ENCODE data around the gene SORCS2. TPM values are rescaled to one million over a fixed set of nuclear protein-coding genes. Genes with fewer than 3 reads are reported as not detected.

SORCS2 gene
- total RNA-seq, 2 donors from 2014 or later = 1.5 to 1.7 TPM

- Histone ChIP-seq H3K36me3 (no peaks in the 10 kb centered on the region), H3K4me1 (no peaks in the 10 kb centered on the region), H3K27me3 (no peaks in the 10 kb centered on the region), H3K4me3 (no peak overlapping the region), H3K27ac (no peak overlapping the region), H3K9me3 (peaks cover 0 to 22% of the 10 kb centered on the region in 2 donors)
- no peak for DNase-seq (ENCODE audit: low spot score)
- TF ChIP-seq, protein P1, sequence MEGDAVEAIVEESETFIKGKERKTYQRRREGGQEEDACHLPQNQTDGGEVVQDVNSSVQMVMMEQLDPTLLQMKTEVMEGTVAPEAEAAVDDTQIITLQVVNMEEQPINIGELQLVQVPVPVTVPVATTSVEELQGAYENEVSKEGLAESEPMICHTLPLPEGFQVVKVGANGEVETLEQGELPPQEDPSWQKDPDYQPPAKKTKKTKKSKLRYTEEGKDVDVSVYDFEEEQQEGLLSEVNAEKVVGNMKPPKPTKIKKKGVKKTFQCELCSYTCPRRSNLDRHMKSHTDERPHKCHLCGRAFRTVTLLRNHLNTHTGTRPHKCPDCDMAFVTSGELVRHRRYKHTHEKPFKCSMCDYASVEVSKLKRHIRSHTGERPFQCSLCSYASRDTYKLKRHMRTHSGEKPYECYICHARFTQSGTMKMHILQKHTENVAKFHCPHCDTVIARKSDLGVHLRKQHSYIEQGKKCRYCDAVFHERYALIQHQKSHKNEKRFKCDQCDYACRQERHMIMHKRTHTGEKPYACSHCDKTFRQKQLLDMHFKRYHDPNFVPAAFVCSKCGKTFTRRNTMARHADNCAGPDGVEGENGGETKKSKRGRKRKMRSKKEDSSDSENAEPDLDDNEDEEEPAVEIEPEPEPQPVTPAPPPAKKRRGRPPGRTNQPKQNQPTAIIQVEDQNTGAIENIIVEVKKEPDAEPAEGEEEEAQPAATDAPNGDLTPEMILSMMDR (IDR thresholded peaks at IDR 0.05) = no peak
Observed at GRCh38 chr4:7554905-7555304, 362.6 kb downstream of the SORCS2 start.

DNA sequence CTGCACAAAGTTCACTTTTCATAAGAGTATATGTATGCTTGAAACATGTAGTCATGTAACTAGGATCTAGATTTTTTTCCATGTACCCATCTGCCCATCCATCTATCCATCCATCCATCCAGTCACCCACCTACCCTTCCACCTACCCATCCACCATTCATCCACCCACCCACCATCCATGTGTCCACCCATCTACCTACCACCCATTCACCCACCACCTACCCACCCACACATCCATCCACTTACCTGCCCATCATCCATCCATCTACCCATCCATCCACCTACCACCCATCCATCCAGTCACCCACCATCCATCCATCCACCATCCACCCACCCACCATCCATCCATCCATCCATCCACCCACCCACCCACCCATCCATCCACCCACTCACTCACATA lies 364.2 kb downstream of the SORCS2 start:
- no peak overlapping the region for H3K27ac ChIP-seq
- H3K36me3 ChIP-seq = no peaks in the 10 kb centered on the region
- no peaks in the 10 kb centered on the region for H3K27me3 ChIP-seq
- H3K4me3 ChIP-seq = no peak overlapping the region
- H3K9me3 ChIP-seq = peaks cover 0 to 22% of the 10 kb centered on the region in 2 donors
- no peaks in the 10 kb centered on the region for H3K4me1 ChIP-seq
- TF ChIP-seq, protein P1 (IDR thresholded peaks at IDR 0.05) = no peak
- no peak for DNase-seq (ENCODE audit: low spot score)

DNA sequence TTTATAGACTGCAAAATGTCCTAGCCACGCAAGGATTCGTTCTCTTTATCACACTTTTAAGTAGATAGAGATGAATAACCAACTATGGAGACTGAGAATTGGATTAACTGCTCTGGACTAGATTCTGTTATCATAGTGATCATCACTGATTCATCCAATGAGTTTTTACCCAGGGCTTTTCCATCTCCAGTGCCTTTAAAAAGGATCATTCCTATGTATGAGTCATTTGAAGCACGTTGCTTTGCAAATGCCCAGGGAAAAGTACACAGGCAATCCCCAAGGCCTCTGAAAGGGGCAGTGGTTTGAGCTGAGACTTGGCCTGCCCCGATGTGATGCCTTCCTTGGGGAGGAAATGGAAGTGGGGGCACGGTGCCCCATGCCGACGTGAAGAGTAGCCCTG lies 365.1 kb downstream of the SORCS2 start:
- DNase-seq (ENCODE audit: low spot score) = no peak
- no peak overlapping the region for H3K27ac ChIP-seq
- H3K4me1 ChIP-seq = no peaks in the 10 kb centered on the region

DNA sequence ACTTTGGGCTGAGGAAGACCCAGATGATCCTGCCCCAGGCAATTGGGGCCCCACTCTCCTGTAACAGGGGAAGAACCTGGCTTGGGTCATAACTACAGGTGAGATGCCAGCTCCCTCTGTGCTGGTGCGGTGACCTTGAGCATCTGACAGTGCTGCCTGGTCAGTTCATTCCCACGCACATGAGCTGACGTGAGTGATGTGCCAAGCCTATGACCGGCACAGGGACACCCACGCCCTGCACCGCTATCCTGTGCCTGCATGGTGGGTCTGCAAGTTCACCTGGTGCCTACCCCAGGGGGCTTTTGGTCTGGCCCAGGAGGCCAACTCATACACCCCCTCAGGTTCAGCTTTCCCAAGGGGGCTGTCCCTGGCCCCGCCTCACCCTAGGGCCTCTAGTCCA lies 366.1 kb downstream of the SORCS2 start:
- H3K36me3 ChIP-seq = no peaks in the 10 kb centered on the region
- H3K27me3 ChIP-seq = no peaks in the 10 kb centered on the region
- H3K27ac ChIP-seq = no peak overlapping the region
- no peaks in the 10 kb centered on the region for H3K4me1 ChIP-seq
- H3K4me3 ChIP-seq = no peak overlapping the region
- H3K9me3 ChIP-seq = peaks cover 0 to 6% of the 10 kb centered on the region in 2 donors
- TF ChIP-seq, protein P1 (IDR thresholded peaks at IDR 0.05) = no peak
- no peak for DNase-seq (ENCODE audit: low spot score)

More for the DNA sequence above, 365.1 kb downstream of the SORCS2 start:
- TF ChIP-seq, protein P1 (IDR thresholded peaks at IDR 0.05) = no peak
- no peaks in the 10 kb centered on the region for H3K36me3 ChIP-seq
- no peak overlapping the region for H3K4me3 ChIP-seq
- peaks cover 0 to 15% of the 10 kb centered on the region in 2 donors for H3K9me3 ChIP-seq
- no peaks in the 10 kb centered on the region for H3K27me3 ChIP-seq

GRCh38 chr4:7559316-7559715 lies 367.0 kb downstream of the SORCS2 start:
- no peak overlapping the region for H3K27ac ChIP-seq
- no peak for DNase-seq (ENCODE audit: low spot score)
- no peaks in the 10 kb centered on the region for H3K4me1 ChIP-seq
- H3K4me3 ChIP-seq = no peak overlapping the region
- H3K36me3 ChIP-seq = no peaks in the 10 kb centered on the region
- H3K9me3 ChIP-seq = no peaks in the 10 kb centered on the region
- no peaks in the 10 kb centered on the region for H3K27me3 ChIP-seq
- TF ChIP-seq, protein P1 (IDR thresholded peaks at IDR 0.05) = no peak

DNA sequence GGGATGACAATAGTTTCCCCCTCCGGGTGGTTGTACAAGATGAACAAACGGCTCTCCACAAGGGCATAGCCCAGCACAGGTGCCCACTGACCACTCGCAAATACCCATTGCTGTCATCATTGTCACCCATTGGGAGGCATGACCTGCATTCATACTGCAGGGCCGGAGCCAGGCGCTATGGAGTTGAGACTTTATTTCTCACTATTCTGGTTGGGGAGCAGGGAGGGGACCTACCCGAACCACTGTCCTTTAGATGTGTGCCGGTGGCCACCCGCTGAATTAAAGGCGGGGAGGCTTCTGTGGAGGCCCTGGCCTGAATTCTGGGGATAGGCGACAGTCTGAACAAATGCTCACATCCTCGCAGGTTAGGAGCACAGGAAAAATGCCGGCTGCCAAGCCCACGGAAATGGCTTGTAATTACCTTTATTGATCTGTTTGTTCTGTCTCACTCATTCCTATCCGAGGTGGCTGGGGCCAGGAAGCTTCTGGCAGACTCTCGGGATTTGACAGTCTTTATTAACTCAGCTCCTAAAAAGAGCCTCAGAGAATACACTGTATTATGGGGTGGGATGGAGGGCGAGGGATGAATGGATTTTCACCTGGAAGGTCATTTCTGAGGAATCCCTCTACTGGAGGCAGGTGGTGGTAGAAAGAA lies 367.5 kb downstream of the SORCS2 start:
- no peaks in the 10 kb centered on the region for H3K36me3 ChIP-seq
- no peak overlapping the region for H3K4me3 ChIP-seq
- TF ChIP-seq, protein P1 (IDR thresholded peaks at IDR 0.05) = no peak
- H3K4me1 ChIP-seq = no peaks in the 10 kb centered on the region
- DNase-seq (ENCODE audit: low spot score) = no peak
- H3K27me3 ChIP-seq = no peaks in the 10 kb centered on the region
- H3K9me3 ChIP-seq = no peaks in the 10 kb centered on the region
- no peak overlapping the region for H3K27ac ChIP-seq
